Measurements from ENCODE around the gene ATG2A.

- no peak for TF ChIP-seq CTCF (IDR thresholded peaks at IDR 0.05; ENCODE audit: poor library complexity)
- no peak for TF ChIP-seq EZH2 (IDR thresholded peaks at IDR 0.05; ENCODE audit: borderline replicate concordance)
- no peak for TF ChIP-seq EZH2phosphoT487 (IDR thresholded peaks at IDR 0.05; ENCODE audit: low read depth, severe bottlenecking, unreplicated experiment)
These were observed 57.2 kb downstream of the ATG2A start for GRCh38 chr11:64859542-64860414.
